Measurements from ENCODE around the gene CPM.

Gene CPM

DNA sequence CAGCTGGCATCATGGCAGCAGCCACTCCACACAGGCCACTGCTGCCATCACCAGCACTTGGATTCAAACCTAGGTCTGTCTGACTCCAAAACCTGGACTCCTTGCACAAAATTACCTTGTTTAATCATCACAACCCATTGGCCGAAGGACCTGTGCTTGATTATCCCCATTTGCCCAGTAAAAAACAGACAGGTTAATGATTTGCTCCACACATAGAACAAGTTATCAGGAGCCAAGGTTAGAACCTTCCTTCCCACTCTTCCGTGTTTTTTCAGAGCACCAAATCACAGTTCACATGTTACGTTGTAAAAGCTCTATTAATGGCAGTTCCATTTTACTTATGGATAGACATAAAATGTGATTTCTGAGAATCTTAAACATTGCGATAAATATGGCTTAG, 23.5 kb upstream of the CPM start:
- no peak for DNase-seq (ENCODE audit: low read depth in 3 of 3)

DNA sequence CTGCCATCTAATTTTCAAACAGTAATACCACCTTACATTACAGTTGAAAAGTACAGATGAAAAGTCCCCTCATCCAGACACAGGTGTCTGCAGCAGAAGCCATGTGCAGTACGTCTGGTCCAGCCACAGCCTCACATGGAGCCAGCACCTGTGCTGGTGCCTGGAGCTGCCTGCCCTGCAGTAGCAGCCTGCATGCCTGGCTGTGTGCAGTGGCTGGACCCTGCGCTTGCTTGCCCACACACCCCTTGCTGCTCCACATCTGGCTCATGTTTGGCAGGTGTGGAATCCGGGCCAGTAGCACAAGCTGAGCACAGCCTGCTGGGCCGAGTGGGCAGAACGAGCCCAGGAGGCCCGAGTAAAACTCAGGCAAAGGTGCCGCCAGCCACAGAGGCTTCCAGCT, 21.8 kb upstream of the CPM start:
- DNase-seq (ENCODE audit: low read depth in 3 of 3) = no peak

DNA sequence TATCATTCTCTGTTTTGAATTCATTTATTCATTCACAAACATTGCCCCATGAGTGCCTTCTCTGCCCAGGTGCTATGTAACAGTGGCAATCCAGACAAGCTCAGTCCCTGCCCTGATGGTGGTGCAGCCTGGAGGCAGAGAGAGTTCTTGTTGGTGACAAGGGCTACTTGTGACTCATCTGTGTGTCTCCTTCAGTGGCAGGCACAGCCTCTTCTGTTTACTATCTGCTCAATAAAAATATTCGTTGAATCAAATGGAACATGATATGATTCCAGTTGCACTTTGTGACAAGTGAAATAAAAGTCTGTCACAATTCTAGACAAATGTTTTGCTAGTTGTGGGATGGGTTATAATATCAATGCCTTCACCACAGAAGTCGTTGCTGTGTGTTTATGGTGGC, 20.6 kb upstream of the CPM start:
- no peak for DNase-seq (ENCODE audit: low read depth in 3 of 3)

DNA sequence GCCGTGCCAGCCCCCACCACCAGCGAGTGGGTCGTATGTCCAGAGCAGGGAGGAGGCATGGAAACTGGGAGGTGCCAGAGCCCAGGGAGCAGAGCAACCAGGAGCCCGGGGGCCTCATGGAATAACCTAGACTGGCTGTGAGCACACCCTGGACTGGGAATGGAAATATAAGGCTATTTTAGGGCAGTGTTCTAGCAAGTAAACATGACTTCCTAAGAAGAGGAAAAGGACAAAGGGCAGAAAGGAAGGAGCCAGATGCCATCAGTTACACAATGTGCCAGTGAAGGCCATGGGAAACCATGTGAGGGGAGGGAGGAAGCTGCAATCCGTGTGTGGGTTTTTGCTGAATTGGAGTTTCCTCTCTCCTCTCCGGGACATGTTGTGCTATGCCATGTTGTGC, 18.7 kb upstream of the CPM start:
- DNase-seq (ENCODE audit: low read depth in 3 of 3) = no peak

DNA sequence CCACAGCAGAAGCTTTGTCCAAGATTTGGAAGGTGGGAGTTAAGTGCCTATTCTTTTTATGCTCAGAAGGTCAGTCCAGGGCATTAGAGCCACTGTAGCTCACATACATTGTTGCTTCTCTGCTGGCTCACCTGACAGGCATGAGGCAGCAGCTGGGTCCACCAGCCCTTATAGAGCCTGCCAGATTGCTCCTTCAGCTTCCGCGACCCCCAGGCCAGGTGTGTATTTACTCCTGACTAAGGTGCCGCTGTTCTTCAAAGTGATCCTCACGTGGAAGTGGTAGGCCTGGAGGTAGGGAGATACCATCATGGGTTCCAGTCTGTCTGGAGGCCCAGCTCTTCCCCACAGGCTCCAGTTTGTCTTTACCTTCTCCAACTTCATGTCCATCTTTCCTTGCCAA, 17.5 kb upstream of the CPM start:
- no peak for DNase-seq (ENCODE audit: low read depth in 3 of 3)

DNA sequence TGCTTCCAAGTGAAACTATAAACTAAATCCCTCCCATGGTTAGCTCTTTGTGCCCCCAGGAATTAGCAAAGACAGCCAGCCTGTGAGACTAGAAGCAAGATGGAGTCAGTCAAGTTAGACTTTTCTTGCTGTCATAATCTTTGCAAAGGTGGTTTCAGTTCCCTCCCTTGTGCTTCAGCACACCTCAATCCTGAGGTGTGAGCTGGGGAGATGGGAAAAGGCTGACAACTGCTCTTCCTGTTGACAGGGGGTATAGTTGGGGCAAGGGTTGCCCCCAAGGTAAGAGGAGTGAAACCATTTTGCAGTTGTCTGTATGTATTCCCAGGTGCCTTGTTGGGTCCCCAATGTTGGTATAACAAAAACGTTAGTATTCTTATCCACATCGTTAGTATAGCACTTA, 12.3 kb upstream of the CPM start:
- DNase-seq (ENCODE audit: low read depth in 3 of 3) = no peak

DNA sequence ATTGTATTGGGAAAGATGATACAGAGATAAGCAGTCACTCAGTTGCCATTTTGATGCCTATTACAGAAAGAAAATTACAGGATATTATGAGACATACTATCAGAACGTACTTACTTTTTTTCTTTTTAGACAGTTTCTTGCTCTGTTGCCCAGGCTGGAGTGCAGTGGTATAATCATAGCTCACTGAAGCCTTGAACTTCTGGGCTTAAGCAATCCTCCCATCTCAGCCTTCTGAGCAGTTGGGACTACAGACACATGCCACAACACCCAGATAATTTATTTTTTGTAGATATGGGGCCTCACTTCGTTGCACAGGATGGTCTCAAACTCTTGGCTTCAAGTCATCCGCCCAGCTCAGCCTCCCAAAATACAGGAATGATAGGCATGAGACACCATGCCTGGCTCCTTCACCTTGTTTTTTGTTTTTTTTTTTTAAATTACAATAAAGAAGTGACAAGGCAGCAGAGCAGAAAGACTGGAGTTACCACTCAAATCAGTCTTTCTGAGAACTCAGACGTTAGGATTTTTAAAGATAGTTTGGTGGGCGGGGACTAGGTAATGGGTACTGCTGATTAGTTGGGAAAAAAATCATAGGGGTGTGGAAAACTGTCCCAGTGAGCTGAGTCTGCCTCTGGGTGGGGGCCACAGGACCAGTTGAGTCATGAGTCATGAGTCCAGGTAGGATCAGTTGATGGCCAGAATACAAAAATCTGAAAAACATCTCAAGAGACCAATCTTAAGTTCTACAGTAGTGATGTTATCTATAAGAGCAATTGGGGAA, 11.5 kb upstream of the CPM start:
- DNase-seq (ENCODE audit: low read depth in 3 of 3) = no peak

DNA sequence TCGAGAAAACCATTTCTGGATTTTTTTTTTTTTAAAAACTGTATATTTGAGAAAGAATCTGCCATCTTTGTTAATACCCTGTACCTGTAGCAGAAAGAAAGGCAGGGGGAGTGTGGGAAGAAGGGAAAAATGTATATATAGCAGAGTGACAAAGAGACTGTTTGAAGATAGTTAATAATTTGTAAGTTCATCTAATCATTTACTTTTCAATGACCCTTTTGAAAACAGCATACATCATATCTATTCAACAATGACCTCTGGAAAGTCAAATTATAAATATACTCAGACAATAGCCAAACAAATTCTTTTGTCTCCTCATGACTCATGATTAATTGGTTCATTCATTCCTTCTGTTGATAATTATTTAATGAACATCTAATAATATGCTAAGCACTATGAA, 10.9 kb upstream of the CPM start:
- no peak for DNase-seq (ENCODE audit: low read depth in 3 of 3)

DNA sequence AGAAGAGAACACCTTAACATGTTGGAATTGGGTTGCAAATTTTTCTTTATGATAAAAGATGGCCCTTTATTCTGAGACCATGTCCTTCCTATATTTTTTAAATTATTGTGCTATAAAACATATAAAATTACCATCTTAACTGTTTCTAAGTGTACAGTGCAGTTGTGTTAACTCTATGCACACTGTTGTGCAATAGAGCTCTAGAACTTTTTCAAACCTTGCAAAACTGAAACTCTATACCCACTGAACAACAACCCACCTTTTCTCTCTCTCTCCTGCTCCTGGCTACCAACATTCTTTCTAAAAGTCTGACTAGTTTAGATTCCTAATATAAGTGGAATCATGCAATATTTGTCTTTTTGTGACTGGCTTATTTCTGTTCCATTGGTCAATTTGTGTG, 7.8 kb upstream of the CPM start:
- DNase-seq (ENCODE audit: low read depth in 3 of 3) = no peak

DNA sequence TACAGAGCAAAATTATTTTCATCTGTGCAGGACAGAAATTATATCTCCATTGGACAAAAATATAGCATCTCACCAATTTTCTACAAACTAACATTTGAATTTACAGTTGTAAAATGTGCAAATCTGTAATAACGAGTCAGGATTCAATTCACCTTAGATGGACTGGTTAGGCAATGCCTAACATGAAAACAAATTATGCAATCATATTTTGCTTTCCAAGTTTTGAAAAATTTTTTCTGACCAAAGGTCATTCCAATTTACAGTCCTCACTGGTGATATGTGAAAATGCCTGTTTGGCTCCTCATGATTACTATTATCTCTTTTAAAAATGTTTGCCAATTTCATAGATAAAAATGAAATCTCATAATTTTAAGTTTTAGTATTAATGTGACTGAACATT, 6.5 kb upstream of the CPM start:
- no peak for DNase-seq (ENCODE audit: low read depth in 3 of 3)

DNA sequence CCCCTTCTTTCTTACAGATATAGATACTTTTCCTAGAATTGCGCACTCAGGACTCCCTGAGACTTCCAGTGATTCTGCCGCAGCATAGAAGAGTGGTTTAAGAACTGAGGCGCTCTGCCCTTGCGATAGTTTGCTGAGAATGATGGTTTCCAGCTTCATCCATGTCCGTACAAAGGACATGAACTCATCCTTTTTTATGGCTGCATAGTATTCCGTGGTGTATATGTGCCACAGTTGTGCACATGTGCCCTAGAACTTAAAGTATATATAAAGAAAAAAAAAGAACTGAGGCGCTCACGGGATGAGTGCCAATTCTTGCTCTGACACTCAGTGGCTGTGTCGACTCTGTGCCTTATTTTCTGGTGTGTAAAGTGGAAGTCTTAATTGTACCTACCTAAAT, 1.4 kb upstream of the CPM start:
- no peak for DNase-seq (ENCODE audit: low read depth in 3 of 3)

DNA sequence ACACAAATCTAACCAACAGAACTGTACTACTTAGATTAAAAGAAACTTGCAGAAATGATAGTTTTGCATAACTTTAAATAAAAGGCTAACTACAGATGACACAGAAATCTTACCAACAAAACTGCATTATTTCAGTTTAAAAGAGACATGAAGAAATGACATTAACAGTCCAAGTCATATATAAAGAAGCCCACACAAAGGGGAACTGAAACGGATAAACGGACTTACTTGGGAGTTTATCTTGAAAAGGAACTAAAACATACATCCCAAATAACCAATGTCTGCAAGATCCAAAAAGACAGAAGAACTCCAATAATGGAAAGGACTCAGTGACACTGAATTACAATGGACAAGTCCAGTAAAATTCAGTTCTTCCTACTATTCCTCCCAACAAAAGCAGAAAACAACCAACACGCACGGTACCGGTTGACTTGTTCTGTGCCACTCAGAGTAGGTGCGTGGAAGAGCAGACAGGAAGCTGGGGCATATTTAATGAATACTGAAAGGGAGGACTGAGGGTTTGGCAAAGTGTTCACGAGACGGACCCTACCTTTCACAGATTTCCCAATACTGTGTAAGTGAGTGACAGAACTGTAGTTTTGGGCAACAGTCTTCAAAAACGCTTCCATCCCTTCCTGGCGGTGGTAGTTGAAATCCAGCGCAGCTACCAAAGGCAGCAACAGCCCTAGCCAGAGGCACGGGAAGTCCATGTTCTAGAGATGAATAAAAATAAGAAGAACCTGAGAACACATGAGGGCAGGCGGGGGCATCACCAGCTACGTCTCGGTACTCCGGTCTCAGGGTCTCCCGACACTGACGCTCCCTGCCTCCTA, 627 bp downstream of the CPM start:
- DNase-seq (ENCODE audit: low read depth in 3 of 3) = peak in 1 of 3 experiments; percentile 11

DNA sequence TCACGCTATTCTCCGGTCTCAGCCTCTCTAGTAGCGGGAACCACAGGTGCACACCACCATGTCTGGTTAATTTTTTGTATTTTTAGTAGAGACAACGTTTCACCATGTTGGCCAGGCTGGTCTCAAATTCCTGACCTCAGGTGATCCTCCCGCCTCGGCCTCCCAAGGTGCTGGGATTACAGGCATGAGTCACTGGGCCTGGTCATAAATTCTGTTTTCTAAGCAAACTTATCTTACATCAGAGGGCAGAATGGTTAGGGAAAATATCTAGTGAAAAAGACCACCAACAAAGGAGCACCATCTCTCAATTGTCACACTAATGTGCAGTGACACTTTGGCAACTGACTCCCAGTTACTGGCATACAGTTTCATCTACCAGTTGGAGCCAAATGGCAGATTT, 2.8 kb downstream of the CPM start:
- DNase-seq (ENCODE audit: low read depth in 3 of 3) = no peak

DNA sequence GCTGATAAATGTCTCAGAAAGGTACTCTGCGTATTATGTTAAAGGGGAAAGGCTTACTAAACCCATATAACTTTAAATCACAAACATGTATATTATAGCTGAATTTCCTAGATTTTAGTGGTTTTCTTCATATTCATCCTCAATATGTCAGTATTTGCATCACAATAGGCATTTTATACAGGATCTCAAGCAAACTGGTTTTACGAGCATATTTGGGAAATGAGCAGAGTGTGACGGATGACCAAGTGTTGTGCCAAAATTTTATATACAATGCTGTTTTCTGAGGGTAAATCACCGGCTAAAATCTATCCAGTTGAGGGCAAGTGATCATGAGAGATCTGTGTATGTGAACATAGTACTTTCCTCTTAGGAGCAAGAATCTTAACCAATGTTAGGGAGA, 8.4 kb downstream of the CPM start:
- no peak for DNase-seq (ENCODE audit: low read depth in 3 of 3)

DNA sequence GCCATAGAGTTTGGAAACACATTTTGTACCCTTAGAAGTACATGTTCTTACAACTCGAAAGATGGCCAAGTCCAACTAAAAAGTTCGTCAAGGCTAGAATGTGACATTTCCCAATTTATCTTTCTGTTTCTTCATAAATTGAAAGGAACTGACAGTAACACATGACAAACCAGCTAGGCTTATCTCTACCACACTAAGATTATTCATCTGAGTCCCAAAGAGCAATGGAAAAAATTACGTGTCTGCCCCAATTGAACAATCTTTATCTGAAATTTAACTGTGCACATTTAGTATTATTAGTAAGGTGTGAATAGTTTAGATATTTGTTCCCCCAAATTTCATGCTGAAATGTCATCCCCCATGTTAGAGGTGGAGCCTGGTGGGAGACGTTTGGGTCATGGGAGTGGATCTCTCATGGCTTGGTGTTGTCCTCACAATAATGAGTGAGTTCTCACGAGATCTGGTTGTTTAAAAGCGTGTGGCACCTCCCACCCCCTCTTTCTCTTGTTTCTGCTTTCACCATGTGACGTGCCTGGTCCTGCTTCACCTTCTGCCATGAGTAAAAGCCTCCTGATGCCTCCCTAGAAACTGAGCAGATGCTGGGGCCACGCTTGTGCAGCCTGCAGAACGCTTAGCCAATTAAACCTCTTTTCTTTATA, 13.3 kb downstream of the CPM start:
- DNase-seq (ENCODE audit: low read depth in 3 of 3) = no peak

DNA sequence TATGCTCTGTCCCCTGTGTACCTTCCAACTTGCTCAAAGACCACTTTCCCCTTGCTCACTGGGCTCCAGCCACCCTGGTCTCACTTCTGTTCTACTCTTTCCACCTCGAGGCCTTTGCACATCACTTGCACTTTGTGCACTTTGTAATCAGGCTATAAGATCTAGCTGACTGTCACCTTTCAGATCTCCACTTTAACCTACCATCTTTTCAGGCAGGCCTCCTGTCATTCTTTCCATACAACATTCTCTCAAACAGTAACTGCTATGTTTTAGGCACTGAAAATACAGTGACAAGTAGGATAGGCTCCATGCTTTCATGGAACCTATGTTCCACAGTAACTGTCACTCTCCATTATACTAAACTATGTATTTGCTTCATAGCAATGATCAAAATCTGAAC, 14.0 kb downstream of the CPM start:
- no peak for DNase-seq (ENCODE audit: low read depth in 3 of 3)

DNA sequence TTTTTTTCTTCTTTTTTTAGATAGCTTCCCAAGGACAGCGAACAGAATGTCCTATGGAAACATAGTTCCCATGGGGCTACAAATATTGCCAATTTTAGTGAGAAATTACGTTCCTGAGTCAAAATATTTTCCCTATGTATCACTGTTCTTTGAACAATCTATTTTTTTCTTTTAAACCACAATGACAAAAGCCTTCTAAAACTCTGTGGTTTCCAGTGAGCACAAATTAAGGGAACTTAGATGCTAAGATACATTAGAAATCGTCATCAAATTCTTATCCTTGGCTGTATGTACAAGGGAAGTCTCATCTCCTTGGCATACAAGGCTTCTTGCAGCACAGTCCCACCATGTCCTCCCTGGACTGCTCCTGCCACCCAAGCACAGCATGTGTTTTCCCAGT, 17.9 kb downstream of the CPM start:
- DNase-seq (ENCODE audit: low read depth in 3 of 3) = no peak

DNA sequence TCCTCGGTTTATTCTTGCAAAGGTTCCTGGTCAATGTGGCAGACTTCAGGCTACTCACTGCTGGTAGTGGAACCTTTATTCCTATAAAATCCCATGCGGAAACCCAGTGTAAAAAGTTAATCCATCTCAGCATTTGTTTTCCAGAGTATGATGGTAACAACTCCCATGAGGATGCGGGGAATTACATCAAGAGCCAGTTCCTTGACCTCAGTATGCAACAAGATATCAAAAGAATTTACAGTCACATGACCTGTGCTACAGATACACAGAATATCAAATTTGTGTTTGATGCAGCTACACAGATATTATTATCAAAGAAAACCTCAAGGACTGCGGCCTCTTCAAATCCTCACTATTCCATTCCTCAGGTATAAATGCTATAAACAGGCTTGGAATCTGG, 19.3 kb downstream of the CPM start:
- no peak for DNase-seq (ENCODE audit: low read depth in 3 of 3)

DNA sequence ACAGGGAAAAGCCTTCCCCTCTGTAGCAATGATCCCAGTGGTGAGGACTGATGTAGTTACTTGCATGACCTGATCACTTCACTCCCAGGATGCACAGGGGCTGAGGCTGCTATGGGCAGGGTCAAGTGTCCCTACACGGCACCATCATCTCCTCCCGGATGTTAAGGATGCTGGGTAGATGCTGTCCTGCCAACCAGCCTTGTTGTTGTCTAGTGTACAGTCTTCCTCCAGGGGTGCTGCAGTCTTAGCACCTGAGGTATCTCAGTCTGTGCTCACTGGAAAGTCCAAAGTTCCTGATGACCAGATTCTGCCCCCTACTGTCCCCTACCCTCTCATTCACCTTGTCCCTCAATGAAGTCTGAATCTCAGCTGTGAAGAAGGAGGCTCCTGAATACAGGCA, 20.1 kb downstream of the CPM start:
- DNase-seq (ENCODE audit: low read depth in 3 of 3) = no peak

DNA sequence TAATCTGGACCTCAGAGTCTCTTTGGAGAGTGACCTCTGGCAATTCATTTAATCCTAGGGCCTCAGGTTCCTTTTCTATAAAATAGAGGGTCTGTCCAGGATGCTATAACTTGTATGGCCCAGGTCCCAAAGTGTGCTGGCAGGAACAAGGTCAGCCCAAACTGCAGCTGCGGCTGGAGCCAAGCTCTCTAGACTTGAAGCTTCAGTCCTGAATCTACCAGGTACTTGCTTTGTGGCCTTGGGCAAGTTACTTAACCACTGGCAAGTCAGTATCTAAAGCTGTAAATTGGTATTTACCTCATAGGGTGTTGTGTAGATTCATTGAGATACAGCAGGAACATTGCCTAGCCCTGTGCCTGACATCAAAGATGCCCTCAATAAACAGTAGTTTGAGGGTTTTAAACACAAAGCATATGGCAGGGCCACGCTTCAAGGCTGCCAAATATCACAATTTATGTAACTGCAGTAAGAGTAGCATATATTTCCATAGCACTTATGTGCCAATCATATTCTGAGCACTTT, 21.7 kb downstream of the CPM start:
- DNase-seq (ENCODE audit: low read depth in 3 of 3) = no peak

DNA sequence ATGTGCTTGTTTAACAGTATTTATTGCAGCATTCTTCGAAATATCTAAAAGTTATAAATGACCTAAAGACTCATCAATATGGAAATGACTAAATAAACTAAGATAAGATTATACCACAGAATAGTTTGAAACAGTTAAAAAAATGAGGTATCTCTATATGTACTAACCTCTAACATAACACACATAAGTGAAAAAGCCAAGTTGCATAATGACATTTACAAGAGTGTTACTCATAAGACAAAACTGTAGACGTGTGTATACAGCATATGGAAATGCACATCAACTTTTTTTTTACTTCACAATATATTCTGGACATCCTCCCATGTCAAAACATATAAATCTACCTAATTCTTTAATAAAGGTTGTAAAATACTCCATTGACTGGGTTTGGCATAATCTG, 22.8 kb downstream of the CPM start:
- DNase-seq (ENCODE audit: low read depth in 3 of 3) = no peak

DNA sequence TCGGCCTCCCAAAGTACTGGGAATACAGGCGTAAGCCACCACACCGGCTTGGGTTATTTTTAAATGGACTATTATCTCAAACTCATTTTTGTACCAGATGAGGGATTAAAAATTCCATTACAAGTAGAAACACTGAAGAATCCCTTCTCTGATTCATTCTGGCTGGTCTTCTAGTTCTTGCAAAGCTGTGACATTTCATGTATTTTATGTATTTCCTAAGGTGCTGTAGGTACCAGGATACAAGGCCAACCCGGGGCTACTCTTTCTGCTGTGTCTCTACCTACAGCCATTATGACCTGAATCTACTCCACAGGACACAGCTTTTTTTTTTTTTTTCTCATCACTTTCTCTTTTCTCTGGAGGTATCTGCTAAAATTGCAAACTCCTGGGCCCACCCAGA, 24.9 kb downstream of the CPM start:
- no peak for DNase-seq (ENCODE audit: low read depth in 3 of 3)

DNA sequence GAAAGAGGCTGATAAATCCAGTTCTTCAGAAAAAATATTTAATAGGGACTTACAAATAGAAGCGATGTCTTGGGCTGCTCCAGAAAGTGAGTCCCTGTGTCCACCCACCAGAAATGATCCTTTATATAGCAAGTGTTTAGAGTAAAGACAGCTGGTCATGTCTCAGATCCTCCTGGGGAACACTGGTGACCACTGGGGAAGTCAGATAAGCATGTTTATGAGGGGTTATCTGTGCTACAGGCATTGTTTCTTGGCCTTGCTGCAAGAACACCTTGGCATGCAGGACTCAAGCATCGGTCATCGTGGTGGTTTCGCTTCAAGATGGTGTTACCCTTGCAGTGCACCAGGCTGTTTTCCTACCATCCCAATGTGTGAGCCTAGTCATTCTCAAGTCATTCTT, 27.2 kb downstream of the CPM start:
- DNase-seq (ENCODE audit: low read depth in 3 of 3) = no peak
